ENCODE results near the gene MLKL.

The MLKL gene

DNA sequence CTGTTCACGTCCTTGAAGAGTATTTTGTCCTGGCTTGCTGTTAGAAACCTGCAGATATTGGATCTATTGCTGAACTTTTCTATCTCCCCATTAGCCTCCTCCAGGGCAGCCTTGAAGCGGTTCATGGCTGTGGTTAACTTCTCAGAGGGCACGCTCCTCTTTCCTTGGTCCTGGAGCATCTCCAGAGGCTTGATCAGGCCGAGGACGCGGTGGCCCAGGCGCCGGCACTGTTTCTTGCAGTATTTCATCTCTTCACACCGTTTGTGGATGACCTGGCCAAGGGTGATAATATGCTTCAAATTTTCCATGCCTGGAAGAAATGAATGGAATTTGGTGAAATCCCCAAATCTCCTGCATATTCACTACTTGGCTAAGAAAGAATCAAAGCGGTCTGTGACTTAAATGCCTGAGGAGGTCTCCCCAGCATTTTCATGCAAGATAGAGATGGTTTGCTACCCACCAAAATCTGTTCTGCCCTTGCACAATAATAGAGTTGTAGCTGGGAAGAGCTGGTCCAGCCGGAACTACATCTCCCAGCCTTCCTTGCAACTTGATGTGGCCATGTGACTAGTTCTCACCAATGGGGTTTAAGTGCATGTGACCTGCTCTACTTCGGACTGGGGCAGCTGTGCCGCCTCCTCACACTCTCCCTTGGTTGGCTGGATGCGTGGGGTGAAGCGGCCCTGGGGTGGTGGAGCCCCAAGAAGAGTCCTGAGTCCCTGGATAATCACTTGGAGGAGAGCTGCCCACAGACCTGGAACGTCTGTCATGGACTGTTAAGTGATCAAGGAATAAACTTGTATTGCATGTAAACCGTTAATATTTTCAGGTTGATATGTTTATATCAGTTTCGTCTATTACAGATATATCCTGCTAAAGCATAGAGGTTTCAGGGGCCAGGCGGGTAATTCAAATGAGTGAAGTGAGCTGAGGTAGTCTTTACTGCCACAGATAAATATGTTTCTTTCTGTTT lies 4.9 kb downstream of the MLKL start:
- DNase-seq (ENCODE audit: low read depth) = peak; percentile 70
- TF ChIP-seq, protein P1, sequence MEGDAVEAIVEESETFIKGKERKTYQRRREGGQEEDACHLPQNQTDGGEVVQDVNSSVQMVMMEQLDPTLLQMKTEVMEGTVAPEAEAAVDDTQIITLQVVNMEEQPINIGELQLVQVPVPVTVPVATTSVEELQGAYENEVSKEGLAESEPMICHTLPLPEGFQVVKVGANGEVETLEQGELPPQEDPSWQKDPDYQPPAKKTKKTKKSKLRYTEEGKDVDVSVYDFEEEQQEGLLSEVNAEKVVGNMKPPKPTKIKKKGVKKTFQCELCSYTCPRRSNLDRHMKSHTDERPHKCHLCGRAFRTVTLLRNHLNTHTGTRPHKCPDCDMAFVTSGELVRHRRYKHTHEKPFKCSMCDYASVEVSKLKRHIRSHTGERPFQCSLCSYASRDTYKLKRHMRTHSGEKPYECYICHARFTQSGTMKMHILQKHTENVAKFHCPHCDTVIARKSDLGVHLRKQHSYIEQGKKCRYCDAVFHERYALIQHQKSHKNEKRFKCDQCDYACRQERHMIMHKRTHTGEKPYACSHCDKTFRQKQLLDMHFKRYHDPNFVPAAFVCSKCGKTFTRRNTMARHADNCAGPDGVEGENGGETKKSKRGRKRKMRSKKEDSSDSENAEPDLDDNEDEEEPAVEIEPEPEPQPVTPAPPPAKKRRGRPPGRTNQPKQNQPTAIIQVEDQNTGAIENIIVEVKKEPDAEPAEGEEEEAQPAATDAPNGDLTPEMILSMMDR (IDR thresholded peaks at IDR 0.05; ENCODE audit: control insufficient read depth, insufficient read depth, low read depth, low read length, missing control alignments) = no peak
- peak overlapping the region; percentile 14 for H3K4me3 ChIP-seq (ENCODE audit: control insufficient read depth, low read depth, low read length)

DNA sequence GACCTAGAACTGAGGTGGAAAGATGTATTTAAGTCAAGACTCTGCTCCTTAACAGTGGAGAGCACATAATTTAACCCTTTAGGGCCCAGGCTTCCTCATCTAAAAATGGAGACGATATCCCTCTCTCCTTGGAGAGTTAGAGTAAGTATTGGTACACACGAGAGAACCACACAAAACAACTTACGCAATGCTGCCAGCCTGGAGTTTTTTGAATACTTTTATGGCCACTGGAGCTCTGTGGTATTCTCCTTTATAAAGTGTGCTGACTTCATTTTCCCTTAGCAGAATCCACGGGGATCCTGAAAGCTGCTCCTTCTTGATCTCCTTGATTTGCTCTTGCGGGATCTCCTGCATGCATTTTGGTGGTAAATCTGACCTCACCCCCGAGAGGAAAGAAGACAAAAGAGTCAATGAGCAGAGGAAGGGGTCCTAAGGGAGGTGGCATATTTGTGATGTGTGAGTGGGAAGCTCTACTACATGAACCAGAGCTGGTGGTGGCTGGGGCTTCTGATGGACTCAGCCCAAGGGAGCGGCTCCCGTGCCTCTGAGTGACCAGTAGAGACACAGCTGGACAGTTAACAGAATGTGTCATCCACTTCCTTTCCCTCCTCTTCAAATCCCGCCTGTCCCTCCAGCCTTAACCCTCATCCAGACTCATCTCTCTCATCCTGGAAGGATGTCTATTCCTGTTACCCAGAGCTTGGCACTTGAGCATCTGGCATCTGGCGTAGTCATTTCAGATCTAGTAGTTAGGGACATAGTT lies 9.4 kb downstream of the MLKL start:
- no peak overlapping the region for H3K4me3 ChIP-seq (ENCODE audit: control insufficient read depth, low read depth, low read length)
- TF ChIP-seq, protein P1 (IDR thresholded peaks at IDR 0.05; ENCODE audit: control insufficient read depth, insufficient read depth, low read depth, low read length, missing control alignments) = no peak
- no peak for DNase-seq (ENCODE audit: low read depth)

DNA sequence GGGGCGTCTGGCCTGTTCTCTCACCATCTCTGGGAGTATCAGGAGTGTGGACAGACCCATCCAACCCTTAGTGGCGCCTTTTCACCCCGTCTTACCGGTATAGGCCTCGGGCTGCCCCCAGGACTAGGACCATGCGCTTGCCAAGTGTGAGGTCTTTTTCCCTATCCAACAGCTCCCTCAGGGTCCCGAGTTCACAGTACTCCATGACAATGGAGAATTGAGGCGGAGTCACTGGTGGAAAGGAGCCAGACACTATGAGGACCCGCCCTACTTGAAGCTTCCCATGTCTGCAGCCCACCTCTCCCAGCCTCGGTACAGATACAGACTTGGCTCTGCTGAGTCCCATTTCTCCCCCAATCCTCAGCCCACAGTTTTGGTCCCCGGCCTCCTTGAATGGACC lies 18.1 kb downstream of the MLKL start:
- no peak overlapping the region for H3K4me3 ChIP-seq (ENCODE audit: control insufficient read depth, low read depth, low read length)
- TF ChIP-seq, protein P1 (IDR thresholded peaks at IDR 0.05; ENCODE audit: control insufficient read depth, insufficient read depth, low read depth, low read length, missing control alignments) = no peak
- DNase-seq (ENCODE audit: low read depth) = no peak

DNA sequence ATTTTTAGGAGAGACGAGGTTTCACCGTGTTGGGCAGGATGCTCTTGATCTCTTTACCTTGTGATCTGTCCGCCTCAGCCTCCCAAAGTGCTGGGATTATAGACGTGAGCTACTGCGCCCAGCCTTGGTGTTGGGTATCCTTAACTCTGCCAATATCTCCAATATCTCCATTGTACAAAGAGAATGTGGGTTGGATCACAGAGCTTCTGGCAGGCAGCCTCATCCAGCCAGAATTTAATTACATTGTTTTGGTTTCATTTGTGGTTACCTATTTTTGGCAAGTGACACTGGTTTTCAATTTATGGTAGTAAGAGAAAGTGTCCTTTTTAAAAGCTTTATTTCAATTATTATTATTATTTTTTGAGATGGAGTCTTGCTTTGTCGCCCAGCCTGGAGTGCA lies 20.0 kb downstream of the MLKL start:
- TF ChIP-seq, protein P1 (IDR thresholded peaks at IDR 0.05; ENCODE audit: control insufficient read depth, insufficient read depth, low read depth, low read length, missing control alignments) = no peak
- H3K4me3 ChIP-seq (ENCODE audit: control insufficient read depth, low read depth, low read length) = no peak overlapping the region

DNA sequence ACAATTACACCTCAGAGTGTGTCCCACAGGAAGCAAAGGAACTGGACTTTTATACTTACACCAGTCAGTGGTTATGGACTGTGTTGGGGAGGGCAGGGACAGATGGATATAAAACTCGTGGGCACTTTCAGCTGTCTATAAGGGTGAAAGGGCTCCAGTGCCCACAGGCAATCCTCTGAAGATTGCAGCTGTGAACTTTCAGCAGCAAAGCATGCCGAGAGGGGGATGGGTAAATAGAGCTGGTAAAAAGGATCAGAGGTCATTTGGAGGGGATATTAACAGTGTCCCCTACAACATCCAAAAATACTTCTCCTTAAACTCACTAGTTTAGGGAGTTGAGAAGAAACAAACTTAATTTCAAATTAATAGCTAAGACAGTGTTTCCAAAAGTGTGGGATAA lies 20.7 kb downstream of the MLKL start:
- no peak overlapping the region for H3K4me3 ChIP-seq (ENCODE audit: control insufficient read depth, low read depth, low read length)
- TF ChIP-seq, protein P1 (IDR thresholded peaks at IDR 0.05; ENCODE audit: control insufficient read depth, insufficient read depth, low read depth, low read length, missing control alignments) = no peak
- DNase-seq (ENCODE audit: low read depth) = no peak

More for the DNA sequence above, 20.0 kb downstream of the MLKL start:
- DNase-seq (ENCODE audit: low read depth) = no peak

DNA sequence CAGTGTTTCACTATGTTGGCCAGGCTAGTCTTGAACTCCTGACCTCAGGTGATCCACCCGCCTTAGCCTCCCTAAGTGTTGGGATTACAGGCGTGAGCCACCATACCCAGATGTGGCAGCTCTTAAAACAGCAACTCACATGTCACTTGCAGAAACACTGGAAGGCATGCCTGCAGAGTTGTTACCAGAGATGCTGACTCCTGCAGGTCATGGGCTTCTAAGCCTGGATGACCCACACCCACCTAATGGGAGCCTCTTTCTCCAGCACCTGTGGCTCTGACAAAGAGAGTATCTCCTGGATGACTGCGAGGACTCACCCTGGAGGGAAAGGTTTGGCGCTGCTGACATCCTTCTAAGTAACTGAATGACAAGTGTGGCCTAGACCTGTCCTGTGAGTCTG lies 22.8 kb downstream of the MLKL start:
- TF ChIP-seq, protein P1 (IDR thresholded peaks at IDR 0.05; ENCODE audit: control insufficient read depth, insufficient read depth, low read depth, low read length, missing control alignments) = no peak

More for the DNA sequence above, 22.8 kb downstream of the MLKL start:
- H3K4me3 ChIP-seq (ENCODE audit: control insufficient read depth, low read depth, low read length) = no peak overlapping the region
- DNase-seq (ENCODE audit: low read depth) = no peak

All from AG09309 (cell line).